MM.1S (cell line): ENCODE results near the gene AP2A1.
A peak's percentile ranks its signal among the peaks of the same experiment; 100 is the strongest.

Experiments used
- DNase-seq: peaks from one replicate; pipeline ENCODE4 v3.0.0-alpha.2; 2015
- H2AFZ ChIP-seq: fragments of 300-600 bp; sonication (generic); 2 replicates; pipeline ENCODE4 v1.6.0; 2016; ENCODE audit warnings: antibody characterized with exemption, low read length
- H3F3A ChIP-seq: fragments of 300-600 bp; sonication (generic); 2 replicates; pipeline ENCODE4 v1.6.1; 2016; ENCODE audit warnings: mild to moderate bottlenecking, antibody characterized with exemption, low read length, moderate library complexity, mixed read lengths; ENCODE audit not compliant: insufficient read depth
- H3K27ac ChIP-seq: fragments of 300-600 bp; sonication (generic); 2 replicates; pipeline ENCODE4 v1.5.1; 2016; ENCODE audit warnings: mild to moderate bottlenecking, low read length
- H3K27me3 ChIP-seq: fragments of 300-600 bp; sonication (generic); replicated peaks from 2 replicates; pipeline ENCODE4 v1.6.0; 2016; ENCODE audit warnings: low read length; ENCODE audit not compliant: insufficient read depth
- H3K36me3 ChIP-seq: fragments of 300-600 bp; sonication (generic); replicated peaks from 2 replicates; pipeline ENCODE4 v1.6.1; 2016; ENCODE audit warnings: mild to moderate bottlenecking, low read length, mixed read lengths; ENCODE audit not compliant: insufficient read depth
- H3K4me1 ChIP-seq: fragments of 300-600 bp; sonication (generic); 2 replicates; pipeline ENCODE4 v1.6.1; 2016; ENCODE audit warnings: low read length, mixed read lengths
- H3K4me2 ChIP-seq: fragments of 300-600 bp; sonication (generic); 2 replicates; pipeline ENCODE4 v1.6.0; 2016; ENCODE audit warnings: low read depth, low read length
- H3K4me3 ChIP-seq: fragments of 300-600 bp; sonication (generic); 2 replicates; pipeline ENCODE4 v1.5.1; 2016; ENCODE audit warnings: low read length, mixed read lengths
- H3K79me2 ChIP-seq: fragments of 300-600 bp; sonication (generic); 2 replicates; pipeline ENCODE4 v1.6.1; 2016; ENCODE audit warnings: mixed run types, low read length, mixed read lengths
- H3K9ac ChIP-seq: fragments of 300-600 bp; sonication (generic); 2 replicates; pipeline ENCODE4 v1.6.1; 2016; ENCODE audit warnings: low read length, mixed read lengths
- H3K9me2 ChIP-seq: fragments of 300-600 bp; sonication (generic); replicated peaks from 2 replicates; pipeline ENCODE4 v1.6.1; 2016; ENCODE audit warnings: mild to moderate bottlenecking, low read length, mixed read lengths; ENCODE audit not compliant: insufficient read depth
- H3K9me3 ChIP-seq: fragments of 300-600 bp; sonication (generic); replicated peaks from 2 replicates; pipeline ENCODE4 v1.6.1; 2016; ENCODE audit warnings: mild to moderate bottlenecking, low read length, mixed read lengths; ENCODE audit not compliant: insufficient read depth
- H4K20me1 ChIP-seq: fragments of 300-600 bp; sonication (generic); 2 replicates; pipeline ENCODE4 v1.6.1; 2016; ENCODE audit warnings: mild to moderate bottlenecking, low read length, moderate library complexity, mixed read lengths; ENCODE audit not compliant: insufficient read depth
- CTCF ChIP-seq: fragments of 300-600 bp; sonication (generic); IDR thresholded peaks from 2 replicates; pipeline ENCODE4 v1.5.1; 2016; ENCODE audit warnings: antibody characterized with exemption, low read length, mixed read lengths
- EZH2 ChIP-seq: fragments of 300-600 bp; sonication (generic); optimal IDR thresholded peaks from 2 replicates; pipeline ENCODE3; 2017; ENCODE audit warnings: low read depth, mild to moderate bottlenecking, antibody characterized with exemption, low read length, mixed read lengths
- EZH2phosphoT487 ChIP-seq: fragments of 300-600 bp; sonication (generic); IDR thresholded peaks from 2 replicates; pipeline ENCODE4 v1.6.1; 2018; ENCODE audit warnings: antibody characterized with exemption, low read length

The AP2A1 gene

GRCh38 chr19:49809160-49809940 lies 42.5 kb downstream of the AP2A1 start:
- H3K4me3 ChIP-seq = peak overlapping the region; percentile 84
- H3K4me2 ChIP-seq = peak overlapping the region; percentile 92
- no peaks in the 10 kb centered on the region for H3K9me2 ChIP-seq
- peak; percentile 54 for DNase-seq
- TF ChIP-seq CTCF (peak; percentile 39), EZH2 (no peak)
- no peaks in the 10 kb centered on the region for H3K9me3 ChIP-seq
- peak overlapping the region; percentile 71 for H3K9ac ChIP-seq
- peaks cover 11% of the 10 kb centered on the region; the same call in 1 of the 2 replicates for H3F3A ChIP-seq
- no peaks in the 10 kb centered on the region for H3K79me2 ChIP-seq
- no peaks in the 10 kb centered on the region for H3K36me3 ChIP-seq
- no peaks in the 10 kb centered on the region for H3K27me3 ChIP-seq
- H2AFZ ChIP-seq = peak overlapping the region; percentile 68
- no peaks in the 10 kb centered on the region for H4K20me1 ChIP-seq
- peak overlapping the region; percentile 74 for H3K27ac ChIP-seq
- peaks cover 14% of the 10 kb centered on the region for H3K4me1 ChIP-seq

- H3K9me2 ChIP-seq = no peaks in the 10 kb centered on the region
- no peaks in the 10 kb centered on the region for H3K27me3 ChIP-seq
- no peak for TF ChIP-seq EZH2phosphoT487
- no peak for TF ChIP-seq EZH2
- no peak for TF ChIP-seq CTCF
- peak overlapping the region; percentile 68 for H2AFZ ChIP-seq
- H3K9ac ChIP-seq = peak overlapping the region; percentile 71; the same call in 1 of the 2 replicates
- H3K4me1 ChIP-seq = peaks cover 14% of the 10 kb centered on the region
- peaks cover 11% of the 10 kb centered on the region; the same call in 1 of the 2 replicates for H3F3A ChIP-seq
- peak overlapping the region; percentile 74; the same call in 1 of the 2 replicates for H3K27ac ChIP-seq
- no peak for DNase-seq
- H3K9me3 ChIP-seq = no peaks in the 10 kb centered on the region
- peak overlapping the region; percentile 92 for H3K4me2 ChIP-seq
- peak overlapping the region; percentile 84 for H3K4me3 ChIP-seq
- no peaks in the 10 kb centered on the region for H3K79me2 ChIP-seq
- H4K20me1 ChIP-seq = no peaks in the 10 kb centered on the region
- H3K36me3 ChIP-seq = no peaks in the 10 kb centered on the region
These were observed 43.2 kb downstream of the AP2A1 start for GRCh38 chr19:49809941-49810389.

- H3K36me3 ChIP-seq = no peaks in the 10 kb centered on the region
- no peak overlapping the region for H3K9ac ChIP-seq
- H3K9me3 ChIP-seq = no peaks in the 10 kb centered on the region
- H3K9me2 ChIP-seq = no peaks in the 10 kb centered on the region
- H2AFZ ChIP-seq = no peak overlapping the region
- TF ChIP-seq EZH2 (no peak), CTCF (no peak), EZH2phosphoT487 (no peak)
- DNase-seq = no peak
- peaks cover 11% of the 10 kb centered on the region; the same call in 1 of the 2 replicates for H3F3A ChIP-seq
- peaks cover 14% of the 10 kb centered on the region for H3K4me1 ChIP-seq
- H3K27me3 ChIP-seq = no peaks in the 10 kb centered on the region
- H3K4me3 ChIP-seq = no peak overlapping the region
- H3K27ac ChIP-seq = no peak overlapping the region
- H4K20me1 ChIP-seq = no peaks in the 10 kb centered on the region
- H3K4me2 ChIP-seq = no peak overlapping the region
- no peaks in the 10 kb centered on the region for H3K79me2 ChIP-seq
These were observed 44.5 kb downstream of the AP2A1 start for GRCh38 chr19:49811328-49811727.
